HCT116 (cell line): ENCODE measurements around the gene FADS6. TPM values are rescaled to one million over a fixed set of nuclear protein-coding genes. Genes with fewer than 3 reads are reported as not detected.

Experiments
- ATAC-seq: fragments of 200-7000 bp; cut with Tn5 transposase; 2 replicates; pipeline ENCODE4 v1.9.1; 2020; ENCODE audit warnings: mild to moderate bottlenecking, moderate library complexity
- BruUV-seq: library from RNA; stranded (reverse); fragments of 400-500 nt; replicated peaks from 2 replicates; lab custom pipeline; 2021; lab: Mats Ljungman, UMichigan
- CTCF ChIA-PET: fragments of 300-600 bp; sonication (Branson Sonifier 250); formaldehyde crosslinking; loops from one replicate; lab custom pipeline; 2021; ENCODE audit warnings: antibody characterized with exemption; lab: Charles Lee
- POLR2A ChIA-PET: fragments of 300-600, 350-600 bp; sonication (Branson Sonifier 250); formaldehyde crosslinking; loops from one replicate; lab custom pipeline; 2021; ENCODE audit warnings: antibody characterized with exemption; lab: Charles Lee
- RAD21 ChIA-PET, 2 experiments: fragments of 300-600 bp; sonication (Branson Sonifier 250); formaldehyde crosslinking; loops; one replicate each; lab custom pipeline; 2023; ENCODE audit warnings: low total read pairs in 2 of 2; ENCODE audit not compliant: uncharacterized antibody in 2 of 2, unreplicated experiment in 2 of 2, low non-redundant PET in 1 of 2; lab: Charles Lee
- DNase-seq: peaks from one replicate; pipeline ENCODE4 v3.0.0-alpha.2; 2010; ENCODE audit warnings: low read depth, low spot score
- H2AFZ ChIP-seq: fragments of 200-600 bp; shearing (Covaris generic), sonication (generic); 2 replicates; pipeline ENCODE4 v1.6.1; 2017; ENCODE audit warnings: low read depth, mixed run types, mixed read lengths, antibody characterized with exemption, low read length; ENCODE audit not compliant: poor library complexity, severe bottlenecking
- H3K27ac ChIP-seq: 2 replicates; pipeline ENCODE4 v1.5.1; 2012; ENCODE audit warnings: low read depth, low read length
- H3K27me3 ChIP-seq: fragments of 200-600 bp; sonication (generic); 2 replicates; pipeline ENCODE4 v1.6.1; 2016; ENCODE audit warnings: mixed run types, low read length, mixed read lengths; ENCODE audit not compliant: insufficient read depth
- H3K36me3 ChIP-seq, 2 experiments: fragments of 200-500 bp in 1 of 2; fragments of 200-600 bp in 1 of 2; sonication (Bioruptor generic) in 1 of 2; sonication (generic) in 1 of 2; 2 replicates each; pipeline versions ENCODE4 v1.5.1 to v1.6.1; 2014 to 2016; ENCODE audit warnings: low read length in 2 of 2, inconsistent platforms in 1 of 2, mixed read lengths in 1 of 2, mixed run types in 1 of 2; ENCODE audit not compliant: insufficient read depth in 2 of 2, control insufficient read depth in 1 of 2
- H3K4me1 ChIP-seq, 2 experiments: fragments of 200-600 bp in 1 of 2; sonication (generic) in 1 of 2; 2 replicates each; pipeline versions ENCODE4 v1.5.1 to v1.6.1; 2012 to 2017; ENCODE audit warnings: low read length in 2 of 2, inconsistent platforms in 1 of 2, mild to moderate bottlenecking in 1 of 2, mixed read lengths in 1 of 2, mixed run types in 1 of 2, moderate library complexity in 1 of 2; ENCODE audit not compliant: insufficient read depth in 2 of 2, control insufficient read depth in 1 of 2
- H3K4me2 ChIP-seq: fragments of 200-600 bp; sonication (generic); 2 replicates; pipeline ENCODE4 v1.6.1; 2017; ENCODE audit warnings: mixed run types, low read length, mixed read lengths
- H3K4me3 ChIP-seq, 2 experiments: fragments of 200-600 bp in 1 of 2; sonication (generic) in 1 of 2; replicated peaks in 1 of 2; 2 replicates each; pipeline ENCODE4 v1.5.1; 2011 to 2016; ENCODE audit warnings: low read length in 2 of 2, control low read depth in 1 of 2, low read depth in 1 of 2, mild to moderate bottlenecking in 1 of 2, mixed read lengths in 1 of 2, mixed run types in 1 of 2
- H3K79me2 ChIP-seq: fragments of 200-600 bp; sonication (generic); 2 replicates; pipeline ENCODE4 v1.6.1; 2017; ENCODE audit warnings: mild to moderate bottlenecking, mixed run types, low read length, moderate library complexity, mixed read lengths; ENCODE audit not compliant: insufficient read depth
- H3K9ac ChIP-seq: fragments of 200-600 bp; sonication (generic); 2 replicates; pipeline ENCODE4 v1.6.1; 2016; ENCODE audit warnings: low read length, mixed read lengths
- H3K9me2 ChIP-seq: fragments of 200-600 bp; sonication (generic), shearing (Covaris generic); 2 replicates; pipeline ENCODE4 v1.6.1; 2017; ENCODE audit warnings: mixed run types, mild to moderate bottlenecking, moderate library complexity; ENCODE audit not compliant: insufficient read depth
- H3K9me3 ChIP-seq, 2 experiments: fragments of 200-500 bp in 1 of 2; fragments of 200-600 bp in 1 of 2; sonication (Bioruptor generic) in 1 of 2; sonication (generic) in 1 of 2; 2 replicates each; pipeline ENCODE4 v1.6.1; 2014 to 2017; ENCODE audit warnings: low read length in 2 of 2, mixed read lengths in 2 of 2, inconsistent platforms in 1 of 2, low read depth in 1 of 2, mild to moderate bottlenecking in 1 of 2, mixed run types in 1 of 2, moderate library complexity in 1 of 2; ENCODE audit not compliant: control insufficient read depth in 1 of 2, insufficient read depth in 1 of 2
- H4K20me1 ChIP-seq: fragments of 200-600 bp; sonication (generic), shearing (Covaris generic); 2 replicates; pipeline ENCODE4 v1.6.1; 2017; ENCODE audit warnings: mixed run types, mild to moderate bottlenecking, moderate library complexity; ENCODE audit not compliant: insufficient read depth
- FOSL1 ChIP-seq: IDR thresholded peaks from 2 replicates; pipeline ENCODE4 v1.6.1; 2012; ENCODE audit warnings: low read depth
- MAX ChIP-seq: IDR thresholded peaks from 2 replicates; pipeline ENCODE4 v1.6.1; 2012
- POLR2A ChIP-seq: IDR thresholded peaks from 2 replicates; pipeline ENCODE4 v1.7.0; 2011; ENCODE audit warnings: borderline replicate concordance; ENCODE audit not compliant: insufficient read depth, insufficient read length; ENCODE audit errors: extremely low read depth
- REST ChIP-seq: IDR thresholded peaks from 2 replicates; pipeline ENCODE4 v1.6.1; 2012; ENCODE audit warnings: low read depth
- intact Hi-C: fragments of 100-400 bp; cut with micrococcal nuclease; formaldehyde crosslinking; loops from 2 replicates; pipeline ENCODE4 v1.10.0; 2022
- total RNA-seq: library from RNA; stranded (reverse); gene quantifications from one replicate; pipeline ENCODE4 v1.2.1, GENCODE V29; 2021; ENCODE audit not compliant: unreplicated experiment
- TF ChIP-seq, protein P1 (sequence below), 3 experiments: fragments of 200-600 bp in 1 of 3; sonication (generic) in 1 of 3; IDR thresholded peaks in 2 of 3; conservative IDR thresholded peaks in 1 of 3; 2 replicates each; pipeline ENCODE4 v1.5.1; 2012 to 2017; ENCODE audit warnings: low read depth in 2 of 3, low read length in 2 of 3, antibody characterized with exemption in 1 of 3, borderline replicate concordance in 1 of 3, control low read depth in 1 of 3, mild to moderate bottlenecking in 1 of 3, mixed read lengths in 1 of 3, mixed run types in 1 of 3, moderate library complexity in 1 of 3; ENCODE audit not compliant: insufficient read depth in 1 of 3
- TF ChIP-seq, protein P2 (sequence below): IDR thresholded peaks from 2 replicates; pipeline ENCODE4 v1.6.1; 2011; ENCODE audit warnings: mild to moderate bottlenecking, low read length, moderate library complexity; ENCODE audit not compliant: insufficient replicate concordance; ENCODE audit errors: extremely low read depth
- TF ChIP-seq, protein P3 (sequence below): IDR thresholded peaks from 2 replicates; pipeline ENCODE4 v1.6.1; 2012

The FADS6 gene
- total RNA-seq, 1 experiment from 2014 or later: not detected

DNA sequence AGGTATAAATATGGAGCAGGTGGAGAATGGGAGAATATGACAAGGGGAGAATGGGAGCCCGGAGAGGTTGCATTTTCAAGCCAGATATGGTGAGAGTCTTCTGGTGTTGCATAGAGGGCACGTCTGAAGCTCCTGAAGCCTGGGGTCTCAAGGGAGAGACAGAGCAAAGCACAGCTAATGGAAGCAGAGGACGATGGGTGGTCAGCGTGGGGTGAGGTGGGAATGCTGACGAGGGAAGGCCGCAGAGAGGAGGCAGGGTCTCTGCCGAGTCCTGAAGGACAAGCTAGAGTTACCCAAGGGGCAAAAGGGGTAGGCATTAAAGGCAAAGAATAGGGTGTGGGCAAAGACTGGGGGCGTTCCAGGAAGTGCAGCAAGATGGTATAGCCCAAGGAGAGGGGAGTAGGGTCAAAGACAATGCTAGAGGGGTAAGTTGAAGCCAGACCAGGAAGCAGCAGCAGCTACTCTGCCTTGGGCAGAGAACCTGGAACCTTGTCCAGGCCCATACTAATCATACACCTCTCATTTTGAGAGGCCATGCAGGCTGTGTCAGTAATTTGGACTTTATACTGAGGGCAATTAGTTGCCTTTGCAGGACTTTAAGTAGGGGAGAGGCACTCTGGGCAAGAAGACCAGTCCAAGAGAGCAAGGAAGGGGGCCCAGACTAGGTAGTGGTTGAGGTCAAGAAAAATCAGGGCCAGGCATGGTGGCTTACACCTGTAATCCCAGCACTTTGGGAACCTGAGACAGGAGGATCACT lies 44.9 kb upstream of the FADS6 start (continued):
- TF ChIP-seq, protein P1, sequence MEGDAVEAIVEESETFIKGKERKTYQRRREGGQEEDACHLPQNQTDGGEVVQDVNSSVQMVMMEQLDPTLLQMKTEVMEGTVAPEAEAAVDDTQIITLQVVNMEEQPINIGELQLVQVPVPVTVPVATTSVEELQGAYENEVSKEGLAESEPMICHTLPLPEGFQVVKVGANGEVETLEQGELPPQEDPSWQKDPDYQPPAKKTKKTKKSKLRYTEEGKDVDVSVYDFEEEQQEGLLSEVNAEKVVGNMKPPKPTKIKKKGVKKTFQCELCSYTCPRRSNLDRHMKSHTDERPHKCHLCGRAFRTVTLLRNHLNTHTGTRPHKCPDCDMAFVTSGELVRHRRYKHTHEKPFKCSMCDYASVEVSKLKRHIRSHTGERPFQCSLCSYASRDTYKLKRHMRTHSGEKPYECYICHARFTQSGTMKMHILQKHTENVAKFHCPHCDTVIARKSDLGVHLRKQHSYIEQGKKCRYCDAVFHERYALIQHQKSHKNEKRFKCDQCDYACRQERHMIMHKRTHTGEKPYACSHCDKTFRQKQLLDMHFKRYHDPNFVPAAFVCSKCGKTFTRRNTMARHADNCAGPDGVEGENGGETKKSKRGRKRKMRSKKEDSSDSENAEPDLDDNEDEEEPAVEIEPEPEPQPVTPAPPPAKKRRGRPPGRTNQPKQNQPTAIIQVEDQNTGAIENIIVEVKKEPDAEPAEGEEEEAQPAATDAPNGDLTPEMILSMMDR (IDR thresholded peaks at IDR 0.05 in 2 of 3, conservative IDR thresholded peaks at IDR 0.05 in 1 of 3; ENCODE audit: borderline replicate concordance in 1 of 3, insufficient read depth in 1 of 3, low read depth in 2 of 3, low read length in 2 of 3): no peak
- no peak for TF ChIP-seq MAX
- TF ChIP-seq, protein P2, sequence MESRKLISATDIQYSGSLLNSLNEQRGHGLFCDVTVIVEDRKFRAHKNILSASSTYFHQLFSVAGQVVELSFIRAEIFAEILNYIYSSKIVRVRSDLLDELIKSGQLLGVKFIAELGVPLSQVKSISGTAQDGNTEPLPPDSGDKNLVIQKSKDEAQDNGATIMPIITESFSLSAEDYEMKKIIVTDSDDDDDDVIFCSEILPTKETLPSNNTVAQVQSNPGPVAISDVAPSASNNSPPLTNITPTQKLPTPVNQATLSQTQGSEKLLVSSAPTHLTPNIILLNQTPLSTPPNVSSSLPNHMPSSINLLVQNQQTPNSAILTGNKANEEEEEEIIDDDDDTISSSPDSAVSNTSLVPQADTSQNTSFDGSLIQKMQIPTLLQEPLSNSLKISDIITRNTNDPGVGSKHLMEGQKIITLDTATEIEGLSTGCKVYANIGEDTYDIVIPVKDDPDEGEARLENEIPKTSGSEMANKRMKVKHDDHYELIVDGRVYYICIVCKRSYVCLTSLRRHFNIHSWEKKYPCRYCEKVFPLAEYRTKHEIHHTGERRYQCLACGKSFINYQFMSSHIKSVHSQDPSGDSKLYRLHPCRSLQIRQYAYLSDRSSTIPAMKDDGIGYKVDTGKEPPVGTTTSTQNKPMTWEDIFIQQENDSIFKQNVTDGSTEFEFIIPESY: no peak

GRCh38 chr17:74937064-74938051 lies 43.9 kb upstream of the FADS6 start:
- H3K4me3 ChIP-seq: no peak overlapping the region
- H3K9ac ChIP-seq: no peak overlapping the region
- H3K4me2 ChIP-seq: no peak overlapping the region
- no TSS peak for BruUV-seq
- no peak overlapping the region for H3K27ac ChIP-seq
- H3K79me2 ChIP-seq: no peaks in the 10 kb centered on the region
- intact Hi-C loops: no loop called here
- no peaks in the 10 kb centered on the region for H3K36me3 ChIP-seq
- no peaks in the 10 kb centered on the region for H3K9me3 ChIP-seq
- ChIA-PET RAD21 (no interaction called here), POLR2A (no interaction called here), CTCF (no interaction called here)
- no peaks in the 10 kb centered on the region; a peak in 1 of 4 replicates for H3K4me1 ChIP-seq
- H3K9me2 ChIP-seq: no peaks in the 10 kb centered on the region
- H3K27me3 ChIP-seq: peaks cover 4% of the 10 kb centered on the region; the same call in 1 of the 2 replicates
- TF ChIP-seq POLR2A: no peak
- TF ChIP-seq REST: peak; percentile 64
- TF ChIP-seq, protein P3, sequence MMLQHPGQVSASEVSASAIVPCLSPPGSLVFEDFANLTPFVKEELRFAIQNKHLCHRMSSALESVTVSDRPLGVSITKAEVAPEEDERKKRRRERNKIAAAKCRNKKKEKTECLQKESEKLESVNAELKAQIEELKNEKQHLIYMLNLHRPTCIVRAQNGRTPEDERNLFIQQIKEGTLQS: no peak
- TF ChIP-seq FOSL1: no peak
- H2AFZ ChIP-seq: no peak overlapping the region
- H4K20me1 ChIP-seq: no peaks in the 10 kb centered on the region
- no peak for DNase-seq
- ATAC-seq: peak; percentile 62; the same call in 1 of the 2 replicates
